Placental pericyte (primary cell): Measurements from ENCODE around the gene NCBP2. TPM values are rescaled to one million over a fixed set of nuclear protein-coding genes. Genes with fewer than 3 reads are reported as not detected.

Experiments used
- total RNA-seq: library from RNA; depleted of rRNA; stranded (reverse); fragments of >200 nt; gene quantifications from 2 replicates; pipeline ENCODE4 v1.2.3, GENCODE V29; 2012

Gene NCBP2
- 43.5 and 49.0 TPM in 2 replicates for total RNA-seq

DNA sequence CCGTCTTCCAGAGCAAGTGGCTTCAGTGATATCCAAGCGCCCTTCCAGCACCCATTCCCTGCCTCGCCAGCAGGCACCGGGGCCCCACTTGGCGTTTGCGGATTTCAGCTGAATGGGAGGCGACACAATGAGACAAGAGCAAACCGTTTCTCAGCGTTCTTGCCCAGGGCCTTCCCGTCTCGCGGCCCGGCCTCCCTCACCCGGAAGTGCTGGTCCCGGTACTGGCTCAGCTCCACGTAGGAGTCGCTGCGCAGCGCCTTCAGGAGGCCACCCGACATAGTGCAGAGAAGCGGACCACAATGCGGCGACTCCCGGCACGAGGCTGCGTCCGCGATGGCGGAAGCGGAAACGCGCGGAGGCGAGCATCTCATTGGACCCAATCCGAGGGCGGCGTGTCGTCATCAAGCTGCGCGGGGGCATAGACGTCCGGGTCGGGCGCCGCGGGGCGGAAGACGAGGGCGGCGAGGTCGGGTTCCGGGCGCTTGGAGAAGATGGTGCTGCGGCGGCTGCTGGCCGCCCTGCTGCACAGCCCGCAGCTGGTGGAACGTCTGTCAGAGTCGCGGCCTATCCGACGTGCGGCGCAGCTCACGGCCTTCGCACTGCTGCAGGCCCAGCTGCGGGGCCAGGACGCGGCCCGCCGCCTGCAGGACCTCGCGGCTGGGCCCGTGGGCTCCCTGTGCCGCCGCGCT, at the start of gene NCBP2:
TSS of gene NCBP2 (minus strand) at position 303 of the 689 bp plus-strand sequence. CDS start at position 278, 25 bp downstream.

GRCh38 chr3:196968233-196969133, 26.2 kb upstream of the NCBP2 start, which contains the start of gene PIGZ:
Gene PIGZ (minus strand): TSS chr3:196968833. CDS start chr3:196952031, 16,802 bp downstream.

Other genes with a start within 250 kb of the NCBP2 start
- 1.6 and 2.2 TPM in 2 replicates for gene CEP19, start 230.3 kb downstream of the NCBP2 start, total RNA-seq
- gene PIGX, start 230.2 kb downstream of the NCBP2 start, total RNA-seq = 15.5 and 20.0 TPM in 2 replicates
- gene PAK2, start 202.7 kb downstream of the NCBP2 start, total RNA-seq = 46.8 and 52.0 TPM in 2 replicates
- gene SENP5, start 74.6 kb downstream of the NCBP2 start, total RNA-seq = 46.6 and 70.4 TPM in 2 replicates
- gene PIGZ, start 26.3 kb upstream of the NCBP2 start, total RNA-seq = 1.0 and 2.0 TPM in 2 replicates
- gene MELTF, start 87.3 kb upstream of the NCBP2 start, total RNA-seq = 1.7 and 7.9 TPM in 2 replicates